Jurkat, Clone E6-1 (cell line): ENCODE data around the gene PIP5K1B. TPM values are rescaled to one million over a fixed set of nuclear protein-coding genes. Genes with fewer than 3 reads are reported as not detected.
A peak's percentile ranks its signal among the peaks of the same experiment; 100 is the strongest.
"Not testable (repeated sequence)": the region's sequence is repeated elsewhere in the genome, so short reads cannot be mapped to it uniquely, and the experiment has no call there.

Experiments used
- DNase-seq: peaks from one replicate; pipeline ENCODE4 v3.0.0-alpha.2; 2011; ENCODE audit warnings: low read depth, low spot score
- H3K4me3 ChIP-seq: 2 replicates; pipeline ENCODE4 v1.5.1; 2011; ENCODE audit warnings: mild to moderate bottlenecking, low read length, control low read depth, moderate library complexity
- polyA plus RNA-seq: library from polyadenylated mRNA; unstranded; fragments of >200 nt; gene quantifications from one replicate; pipeline ENCODE4 v1.2.1, GENCODE V29; 2012; ENCODE audit warnings: missing spikeins; ENCODE audit not compliant: insufficient read length, insufficient read depth

The PIP5K1B gene
- polyA plus RNA-seq: 1.1 TPM

GRCh38 chr9:68704814-68705530 lies at the start of gene PIP5K1B:
Gene PIP5K1B (plus strand): TSS chr9:68705240. CDS start chr9:68822615, 117,375 bp downstream.
- DNase-seq: no peak
- H3K4me3 ChIP-seq: peak within 1 kb of the TSS; percentile 44

- no peak for DNase-seq
- H3K4me3 ChIP-seq: no peak overlapping the region
These were observed 41.0 kb upstream of the PIP5K1B start for GRCh38 chr9:68664036-68664435.

GRCh38 chr9:68668127-68668526 lies 36.9 kb upstream of the PIP5K1B start:
- H3K4me3 ChIP-seq: no peak overlapping the region
- DNase-seq: no peak

GRCh38 chr9:68669218-68669617 lies 35.8 kb upstream of the PIP5K1B start:
- no peak overlapping the region for H3K4me3 ChIP-seq
- DNase-seq: no peak

- no peak overlapping the region for H3K4me3 ChIP-seq
- DNase-seq: no peak
These were observed 32.8 kb upstream of the PIP5K1B start for GRCh38 chr9:68672215-68672614.

GRCh38 chr9:68672625-68673024 lies 32.4 kb upstream of the PIP5K1B start:
- no peak for DNase-seq
- no peak overlapping the region for H3K4me3 ChIP-seq

- H3K4me3 ChIP-seq: no peak overlapping the region
- peak; percentile 11 for DNase-seq
These were observed 26.6 kb upstream of the PIP5K1B start for GRCh38 chr9:68678430-68678829.

- no peak for DNase-seq
- no peak overlapping the region for H3K4me3 ChIP-seq
These were observed 21.6 kb upstream of the PIP5K1B start for GRCh38 chr9:68683433-68683832.

GRCh38 chr9:68685213-68685612 lies 19.8 kb upstream of the PIP5K1B start:
- no peak overlapping the region for H3K4me3 ChIP-seq
- no peak for DNase-seq

GRCh38 chr9:68685770-68686169 lies 19.3 kb upstream of the PIP5K1B start:
- peak; percentile 18 for DNase-seq
- H3K4me3 ChIP-seq: no peak overlapping the region

GRCh38 chr9:68690088-68690487 lies 15.0 kb upstream of the PIP5K1B start:
- DNase-seq: no peak
- H3K4me3 ChIP-seq: no peak overlapping the region

- H3K4me3 ChIP-seq: no peak overlapping the region
- no peak for DNase-seq
These were observed 12.5 kb upstream of the PIP5K1B start for GRCh38 chr9:68692519-68692918.

- DNase-seq: no peak
- no peak overlapping the region for H3K4me3 ChIP-seq
These were observed 10.9 kb upstream of the PIP5K1B start for GRCh38 chr9:68694125-68694524.

GRCh38 chr9:68697851-68698250 lies 7.2 kb upstream of the PIP5K1B start:
- H3K4me3 ChIP-seq: no peak overlapping the region
- DNase-seq: no peak

- no peak overlapping the region for H3K4me3 ChIP-seq
These were observed 6.0 kb upstream of the PIP5K1B start for GRCh38 chr9:68698943-68699509.

GRCh38 chr9:68699625-68700024 lies 5.4 kb upstream of the PIP5K1B start:
- H3K4me3 ChIP-seq, DNase-seq: not testable (repeated sequence)

More at GRCh38 chr9:68698943-68699509, 6.0 kb upstream of the PIP5K1B start:
- no peak for DNase-seq

GRCh38 chr9:68702493-68702892 lies 2.5 kb upstream of the PIP5K1B start:
- no peak for DNase-seq

GRCh38 chr9:68703672-68704071 lies 1.4 kb upstream of the PIP5K1B start:
- no peak for DNase-seq
- no peak overlapping the region for H3K4me3 ChIP-seq

More at GRCh38 chr9:68702493-68702892, 2.5 kb upstream of the PIP5K1B start:
- no peak overlapping the region for H3K4me3 ChIP-seq

GRCh38 chr9:68704498-68704813 lies 584 bp upstream of the PIP5K1B start:
- no peak for DNase-seq
- H3K4me3 ChIP-seq: no peak overlapping the region

- DNase-seq: no peak
- H3K4me3 ChIP-seq: peak overlapping the region; percentile 44
These were observed 707 bp downstream of the PIP5K1B start for GRCh38 chr9:68705531-68706362.
